IPS-NIHi11 (cell line): ENCODE data around the gene LBH.

Source experiments
- DNase-seq: peaks from one replicate; pipeline ENCODE4 v3.0.0; 2012; ENCODE audit warnings: mixed read lengths, low spot score

Gene LBH

GRCh38 chr2:30235859-30236535, 4.7 kb downstream of the LBH start:
- DNase-seq = no peak

GRCh38 chr2:30236591-30237238, 5.4 kb downstream of the LBH start:
- no peak for DNase-seq

GRCh38 chr2:30237239-30237965, 6.1 kb downstream of the LBH start:
- no peak for DNase-seq

GRCh38 chr2:30237966-30238800, 6.8 kb downstream of the LBH start:
- no peak for DNase-seq

GRCh38 chr2:30239308-30239985, 8.1 kb downstream of the LBH start:
- peak; percentile 81 for DNase-seq

GRCh38 chr2:30239986-30240752, 8.8 kb downstream of the LBH start:
- no peak for DNase-seq

- no peak for DNase-seq
Observed at GRCh38 chr2:30243231-30243630, 11.9 kb downstream of the LBH start.

GRCh38 chr2:30245364-30245763, 14.0 kb downstream of the LBH start:
- DNase-seq = no peak

- DNase-seq = no peak
Observed at GRCh38 chr2:30248791-30249190, 17.5 kb downstream of the LBH start.

- DNase-seq = no peak
Observed at GRCh38 chr2:30249354-30249753, 18.0 kb downstream of the LBH start.

GRCh38 chr2:30250421-30250820, 19.1 kb downstream of the LBH start:
- DNase-seq = no peak

GRCh38 chr2:30252723-30253701, 21.7 kb downstream of the LBH start:
- no peak for DNase-seq

- DNase-seq = no peak
Observed at GRCh38 chr2:30253873-30254684, 22.7 kb downstream of the LBH start.

GRCh38 chr2:30254685-30255001, 23.3 kb downstream of the LBH start:
- no peak for DNase-seq

GRCh38 chr2:30255026-30255425, 23.7 kb downstream of the LBH start:
- DNase-seq = no peak

GRCh38 chr2:30255466-30256408, 24.4 kb downstream of the LBH start:
- DNase-seq = no peak

- DNase-seq = no peak
Observed at GRCh38 chr2:30257266-30258214, 26.2 kb downstream of the LBH start.
